ENCODE results near the gene MDFIC.
A peak's percentile ranks its signal among the peaks of the same experiment; 100 is the strongest.
"Not testable (repeated sequence)": the region's sequence is repeated elsewhere in the genome, so short reads cannot be mapped to it uniquely, and the experiment has no call there.

Gene MDFIC

DNA sequence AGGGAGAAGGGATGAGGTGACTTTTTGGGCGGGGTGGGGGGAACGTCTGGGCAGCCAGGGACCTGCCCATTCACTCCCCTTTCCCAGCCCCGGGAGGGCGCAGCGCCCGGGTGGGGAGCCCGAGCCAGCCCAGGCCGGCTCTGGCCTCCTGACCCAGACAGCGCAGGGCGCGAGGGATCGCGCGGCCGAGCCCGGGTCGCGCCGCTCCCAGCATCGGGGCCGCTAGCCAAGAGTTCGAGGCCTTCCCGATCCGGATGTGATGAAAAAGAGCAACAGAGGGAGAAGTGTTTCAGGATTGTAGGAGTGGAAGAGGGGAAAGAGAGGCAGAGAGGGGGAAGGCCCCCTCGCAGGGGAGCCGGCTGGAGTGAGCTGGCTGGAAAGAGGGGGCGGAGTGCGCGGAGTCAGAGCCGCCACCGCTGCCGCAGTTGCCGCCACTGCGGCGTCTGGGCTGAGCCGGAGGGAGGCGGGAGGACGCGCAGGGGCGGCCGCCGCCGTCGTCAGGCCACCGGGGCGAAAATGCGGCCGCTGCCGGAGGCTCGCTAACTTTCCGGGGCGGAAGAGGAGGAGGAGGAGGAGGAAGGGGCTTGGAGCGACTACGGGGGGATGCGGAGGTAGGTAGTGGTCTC, at the start of gene MDFIC:
TSS of gene MDFIC (plus strand) at position 69 of the 626 bp plus-strand sequence. CDS start 940 bp downstream, outside the sequence.
- peak; percentile 65 for DNase-seq

DNA sequence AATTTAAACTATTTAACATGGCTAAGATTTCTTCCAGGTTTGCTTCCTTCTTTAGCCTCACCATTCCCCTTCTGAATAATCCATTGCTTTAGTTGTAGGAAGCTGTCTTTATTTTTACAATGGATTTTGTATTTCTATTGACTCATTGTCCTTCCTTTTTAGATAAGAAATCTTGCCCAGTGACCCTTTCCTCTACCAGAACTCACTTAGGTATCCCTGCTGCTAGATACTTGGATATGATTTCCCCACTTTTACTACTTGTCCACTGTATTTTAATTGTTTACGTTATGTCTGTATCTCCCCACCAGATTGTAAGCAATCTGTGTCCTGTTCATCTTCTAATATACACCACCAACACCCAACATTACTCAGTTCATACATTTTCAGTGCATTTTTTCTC, 47.7 kb upstream of the MDFIC start:
- no peak for DNase-seq

DNA sequence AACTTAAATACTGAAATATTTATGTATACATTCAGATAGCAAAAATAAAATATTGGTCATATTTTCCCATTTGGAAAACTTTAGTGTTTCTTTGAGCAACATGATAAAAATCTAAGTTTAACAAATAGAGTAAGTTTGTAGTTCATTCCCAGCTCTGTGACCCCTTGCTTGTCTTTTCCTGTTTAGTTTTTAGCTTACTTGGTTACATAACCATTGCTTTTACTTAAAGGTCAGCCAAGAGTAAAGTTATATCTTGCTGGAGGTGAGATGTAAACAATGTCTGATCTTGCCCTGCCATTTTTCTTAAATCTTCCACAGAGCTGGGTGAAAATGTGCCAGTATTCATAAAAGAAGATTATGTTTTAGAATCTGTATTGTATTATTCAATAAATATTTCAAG, 46.7 kb upstream of the MDFIC start:
- no peak for DNase-seq

DNA sequence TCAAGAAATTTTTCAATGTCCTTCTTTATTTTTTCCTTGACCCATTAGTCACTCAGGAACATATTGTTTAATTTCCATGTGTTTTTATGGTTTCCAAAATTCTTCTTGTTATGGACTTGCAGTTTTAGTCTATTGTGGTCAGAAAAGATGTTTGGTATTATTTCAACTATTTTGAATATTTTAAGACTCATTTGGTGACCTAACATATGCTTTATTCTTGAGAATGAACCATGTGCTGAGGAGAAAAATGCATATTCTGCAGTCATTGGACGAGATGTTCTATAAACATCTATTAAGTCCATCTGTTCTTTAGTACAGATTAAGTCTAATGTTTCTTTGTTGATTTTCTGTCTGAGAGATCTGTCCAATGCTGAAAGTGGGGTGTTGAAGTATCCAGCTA, 42.3 kb upstream of the MDFIC start:
- DNase-seq = no peak

- DNase-seq = no peak
Measured at GRCh38 chr7:114885836-114886235, 36.1 kb upstream of the MDFIC start.

DNA sequence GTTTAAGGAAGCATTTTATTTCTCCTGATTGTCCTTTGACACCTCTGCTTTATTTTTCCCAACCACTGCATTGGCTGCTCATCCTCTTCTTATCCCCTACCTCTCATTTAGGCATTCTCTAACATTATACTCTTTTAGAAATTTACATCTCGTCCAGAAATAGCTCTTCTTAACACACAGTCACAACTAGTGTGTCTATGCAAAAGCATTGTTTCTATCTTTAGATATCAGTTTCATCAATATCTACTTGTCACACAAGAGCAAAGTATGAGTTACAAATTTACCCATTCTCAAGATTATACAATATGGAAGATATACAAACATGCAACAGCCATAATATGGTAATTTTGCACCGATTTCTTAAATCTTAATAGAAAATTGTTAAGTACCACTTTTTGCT, 35.7 kb upstream of the MDFIC start:
- DNase-seq = no peak

DNA sequence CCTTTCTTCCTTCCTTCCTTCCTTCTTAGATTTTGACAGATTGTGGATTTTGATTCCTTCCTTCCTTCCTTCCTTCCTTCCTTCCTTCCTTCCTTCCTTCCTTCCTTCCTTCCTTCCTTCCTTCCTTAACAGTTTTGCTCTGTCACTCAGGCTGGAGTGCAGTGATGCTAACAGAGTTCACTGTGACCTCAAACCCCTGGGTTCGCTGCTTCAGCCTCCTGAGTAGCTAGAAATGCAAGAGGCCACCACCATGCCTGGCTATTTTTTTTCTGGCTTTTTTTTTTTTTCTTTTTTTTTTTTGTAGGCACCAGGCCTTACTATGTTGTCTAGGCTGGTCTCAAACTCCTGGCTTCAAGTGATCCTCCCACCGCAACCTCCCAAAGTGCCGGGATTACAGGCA, 32.8 kb upstream of the MDFIC start:
- DNase-seq = not testable (repeated sequence)

DNA sequence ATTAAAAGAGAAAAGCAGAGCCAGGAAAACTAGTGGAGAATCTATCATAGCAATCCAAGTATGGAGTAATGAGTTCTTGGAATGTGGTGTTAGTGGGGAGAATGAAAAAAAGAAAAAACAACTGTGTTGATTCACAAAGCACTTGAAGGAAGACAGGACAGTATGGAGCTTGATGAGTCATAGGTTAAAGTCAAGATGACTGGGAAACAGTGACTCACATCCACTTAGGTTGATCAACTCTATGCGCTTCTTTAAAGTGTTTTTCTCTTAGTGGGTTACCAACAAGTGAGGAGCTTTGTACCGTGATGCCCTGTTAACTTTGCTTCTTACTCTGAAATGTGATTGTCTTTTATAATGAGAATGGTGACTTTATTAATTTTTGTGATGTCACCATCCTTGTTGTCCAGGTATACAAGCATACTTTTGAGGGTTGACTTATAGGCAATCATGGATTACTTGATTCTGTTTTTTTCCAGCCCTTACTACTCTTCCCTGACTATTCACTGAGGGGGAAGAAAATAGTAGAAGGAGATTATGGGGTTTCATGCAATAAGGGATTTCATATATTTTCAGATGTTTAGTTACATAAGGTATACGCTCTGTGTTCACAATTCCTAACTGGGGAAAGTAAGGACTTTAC, 32.1 kb upstream of the MDFIC start:
- peak; percentile 83 for DNase-seq

GRCh38 chr7:114890561-114890960, 31.3 kb upstream of the MDFIC start:
- no peak for DNase-seq

DNA sequence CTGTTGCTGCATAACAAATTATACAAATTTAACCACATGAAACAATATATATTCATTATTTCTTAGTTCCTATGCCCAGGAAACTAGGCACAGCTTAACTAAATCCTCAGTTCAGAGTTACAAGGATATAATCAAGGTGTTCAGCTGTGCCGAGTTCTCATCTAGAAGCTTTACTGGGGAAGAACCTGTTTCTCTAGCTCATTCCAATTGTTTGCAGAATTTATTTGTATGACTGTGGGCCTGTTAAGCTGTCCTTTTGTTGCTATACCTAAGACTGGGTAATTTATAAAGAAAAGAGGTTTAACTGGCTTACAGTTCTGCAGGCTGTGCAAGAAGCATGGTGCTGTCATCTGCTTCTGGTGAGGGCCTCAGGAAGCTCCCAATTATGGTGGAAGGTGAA, 21.8 kb upstream of the MDFIC start:
- no peak for DNase-seq

DNA sequence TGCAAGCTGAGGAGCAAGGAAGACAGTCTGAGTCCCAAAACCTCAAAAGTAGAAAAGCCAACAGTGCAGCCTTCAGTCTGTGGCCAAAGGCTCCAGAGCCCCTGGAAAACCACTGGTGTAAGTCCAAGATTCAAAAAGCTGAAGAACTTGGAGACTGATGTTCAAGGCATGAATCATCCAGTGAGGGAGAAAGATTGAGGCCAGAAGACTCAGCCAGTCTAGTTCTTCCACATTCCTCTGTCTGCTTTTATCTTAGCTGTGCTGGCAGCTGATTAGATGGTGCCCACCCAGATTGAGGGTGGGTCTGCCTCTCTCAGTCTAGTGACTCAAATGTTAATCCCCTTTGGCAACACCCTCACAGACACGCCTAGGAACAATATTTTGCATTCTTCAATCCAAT, 20.1 kb upstream of the MDFIC start:
- no peak for DNase-seq

GRCh38 chr7:114903131-114903530, 18.8 kb upstream of the MDFIC start:
- DNase-seq = no peak

DNA sequence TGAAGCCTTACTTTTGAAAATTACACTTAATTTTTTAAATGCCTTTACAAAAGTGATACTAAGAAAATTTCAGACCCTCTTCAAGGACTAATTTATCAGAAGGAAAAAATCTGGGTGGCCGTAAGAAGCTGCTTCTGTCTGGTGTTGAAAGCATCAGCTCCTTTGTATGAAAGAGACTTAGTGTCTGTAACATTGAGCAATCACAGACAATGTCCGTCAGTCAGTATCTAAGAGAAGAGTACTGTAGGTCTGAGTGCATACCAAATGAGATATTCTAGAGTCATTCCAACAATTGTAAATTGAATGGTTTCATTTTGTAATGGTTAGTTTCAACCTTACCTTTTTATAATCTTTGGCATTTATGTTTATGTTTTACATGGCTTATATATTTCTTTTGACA, 11.1 kb upstream of the MDFIC start:
- DNase-seq = no peak

DNA sequence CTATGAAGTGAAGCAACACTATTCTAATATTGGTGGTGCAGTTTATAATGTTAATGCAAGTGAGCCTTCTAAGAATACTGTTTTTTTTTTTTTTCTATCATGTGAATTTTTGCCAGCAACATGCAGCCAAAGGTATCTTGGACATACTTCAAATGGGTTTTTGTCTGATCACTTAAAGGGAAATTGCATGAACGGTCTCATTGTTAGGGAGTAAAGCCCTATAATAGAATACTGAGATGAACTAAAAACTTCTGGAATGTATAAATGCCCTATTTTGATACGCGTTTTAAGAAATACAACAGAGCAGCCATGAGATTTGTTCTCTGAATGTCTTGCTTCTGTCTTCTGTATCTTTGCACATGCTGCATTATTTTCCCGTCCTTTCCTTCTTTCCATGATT, 10.5 kb upstream of the MDFIC start:
- no peak for DNase-seq

- peak; percentile 84 for DNase-seq
Measured at GRCh38 chr7:114916261-114916892, 5.5 kb upstream of the MDFIC start.

DNA sequence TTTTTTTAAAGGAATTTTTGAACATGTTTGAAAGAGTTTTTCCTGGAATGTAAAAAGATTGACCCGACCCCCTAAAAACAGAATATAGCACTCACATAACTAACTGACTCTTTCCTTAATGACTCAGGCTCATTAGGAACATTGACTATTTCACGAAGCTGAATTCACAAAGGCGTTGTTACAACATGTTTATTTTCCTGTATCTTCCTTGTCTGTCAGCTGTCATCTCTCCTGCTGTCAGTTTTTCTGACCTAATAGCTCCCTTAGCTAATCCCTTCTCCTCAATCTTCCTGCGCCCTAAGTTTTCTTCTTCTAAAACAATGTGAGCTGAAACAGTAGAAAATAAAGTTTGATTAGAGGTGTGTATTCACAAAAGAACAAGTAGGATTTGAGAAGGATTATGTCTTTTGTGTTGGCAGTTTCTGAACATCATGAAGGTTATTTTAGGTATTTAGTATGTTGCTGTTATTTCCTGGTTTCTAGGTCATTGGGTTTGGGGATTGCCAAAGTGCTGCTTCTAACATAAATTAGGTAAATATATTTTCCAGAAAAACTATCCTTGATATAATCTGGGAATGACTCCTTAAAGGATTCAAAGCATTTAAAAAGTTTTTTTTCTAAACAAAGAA, 4.6 kb upstream of the MDFIC start:
- peak; percentile 63 for DNase-seq

GRCh38 chr7:114919587-114919986, 2.3 kb upstream of the MDFIC start:
- DNase-seq = no peak

DNA sequence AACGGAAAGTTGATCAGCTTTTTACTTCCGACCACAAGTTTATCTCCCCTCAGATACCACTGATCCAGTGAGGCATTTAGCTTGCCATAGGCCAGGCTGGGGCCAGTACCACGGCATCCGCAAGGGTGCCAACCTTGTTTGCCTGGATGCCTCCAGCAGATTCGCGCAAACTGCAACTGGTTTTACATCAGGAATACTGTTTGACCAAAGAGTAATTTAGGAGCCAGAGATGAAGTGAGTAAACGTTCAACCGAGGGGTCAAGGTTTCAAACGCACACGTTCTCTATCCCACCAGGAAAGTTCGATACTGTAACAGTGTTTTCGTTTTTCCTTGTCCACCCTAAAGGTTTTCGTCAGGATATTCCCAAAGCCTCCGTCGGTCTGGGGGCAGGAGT, 266 bp upstream of the MDFIC start:
- no peak for DNase-seq

- peak; percentile 80 for DNase-seq
Measured at GRCh38 chr7:114922652-114923402, 933 bp downstream of the MDFIC start.

- DNase-seq = no peak
Measured at GRCh38 chr7:114923403-114923713, 1.5 kb downstream of the MDFIC start.

DNA sequence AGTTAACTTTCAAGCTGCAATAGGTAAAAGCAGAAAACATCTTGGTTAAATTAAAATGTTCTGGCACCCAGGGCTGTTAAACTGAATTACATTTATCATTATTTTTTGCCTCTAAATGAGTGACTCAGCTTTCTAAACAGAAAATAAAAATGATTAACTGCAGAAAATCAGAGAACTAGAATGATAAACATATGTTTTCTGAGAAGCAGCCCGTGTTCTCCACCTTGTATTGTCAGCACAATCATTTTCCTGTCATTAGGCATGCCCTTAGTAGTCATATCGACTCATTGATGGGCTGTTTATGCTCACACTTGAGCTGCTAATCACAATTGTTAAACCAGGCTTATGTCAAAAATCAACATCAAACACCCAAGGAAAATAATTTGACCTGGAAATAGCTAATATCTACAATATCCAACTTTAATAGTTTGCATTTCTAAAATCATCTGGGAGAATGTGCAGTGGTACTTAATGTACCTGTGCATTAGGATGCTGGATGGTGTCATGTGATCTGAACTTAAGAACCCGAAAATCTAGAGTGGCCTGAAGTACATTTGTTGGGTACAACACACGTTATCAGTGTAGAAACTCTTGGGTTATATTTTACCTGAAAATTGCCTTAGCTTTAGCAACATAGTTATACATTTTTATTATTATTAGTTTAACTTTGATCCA, 2.3 kb downstream of the MDFIC start:
- DNase-seq = peak; percentile 17

DNA sequence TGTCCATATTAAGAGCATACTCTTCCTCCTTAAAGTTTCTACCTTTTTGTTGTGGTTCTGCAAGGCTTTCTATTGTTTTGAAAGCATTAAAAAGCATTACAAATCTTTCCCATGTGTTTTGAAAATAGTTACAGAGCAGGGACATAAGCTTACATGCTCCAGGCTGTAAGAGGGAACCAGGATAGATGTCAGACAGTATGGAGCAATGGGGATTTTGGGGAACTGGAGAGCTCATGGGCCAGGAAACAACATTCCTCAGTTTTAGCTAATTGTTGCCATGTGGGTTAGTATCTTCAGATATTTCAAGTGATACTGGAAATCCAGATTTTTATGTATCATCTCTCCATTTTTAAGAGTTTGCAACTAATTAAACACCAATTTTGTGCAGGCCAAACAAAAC, 3.5 kb downstream of the MDFIC start:
- peak; percentile 65 for DNase-seq

DNA sequence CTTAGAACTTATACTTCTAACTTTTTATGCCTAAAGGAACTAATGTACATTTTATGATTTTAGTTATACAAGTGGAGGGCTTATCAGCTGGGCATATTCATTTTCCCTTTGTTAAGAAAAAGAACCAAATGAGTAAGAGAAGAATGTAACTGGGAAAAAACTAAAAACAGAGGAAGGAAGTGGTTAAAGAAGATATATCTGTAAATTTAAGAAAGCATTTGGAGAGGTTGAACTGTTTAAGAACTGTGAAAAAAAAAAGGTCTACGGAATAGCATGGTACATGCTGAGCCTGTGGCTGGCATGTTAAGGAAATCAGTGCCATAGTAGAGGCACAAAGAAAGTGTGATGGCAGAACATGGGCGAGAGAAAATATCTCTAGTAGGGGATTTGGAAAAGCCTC, 6.2 kb downstream of the MDFIC start:
- no peak for DNase-seq
